ENCODE data around the gene GLIS1. TPM values are rescaled to one million over a fixed set of nuclear protein-coding genes. Genes with fewer than 3 reads are reported as not detected.

GLIS1 gene
- total RNA-seq, 1 donor from 2014 or later = not detected

DNA sequence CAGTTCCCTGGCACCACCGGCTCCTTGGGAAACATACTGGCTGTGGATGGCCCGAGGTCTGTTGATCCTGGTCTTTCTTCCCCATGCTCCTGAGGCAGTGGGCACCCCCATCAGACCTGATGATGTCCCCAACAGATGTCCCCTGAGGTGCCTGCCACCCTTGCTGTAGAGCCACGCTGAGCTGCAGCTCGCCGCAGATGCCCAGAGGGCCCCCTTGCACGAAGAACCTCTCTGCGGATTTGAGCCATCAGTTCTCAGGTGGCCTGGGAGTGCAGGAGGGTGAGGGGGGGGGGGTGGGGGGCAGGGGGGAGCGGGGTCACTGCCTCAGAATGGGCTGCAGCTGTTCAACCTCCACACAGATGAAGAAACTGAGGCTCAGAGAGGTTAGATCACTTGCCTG lies 60.9 kb downstream of the GLIS1 start:
- no peak overlapping the region for H3K27ac ChIP-seq
- H3K27me3 ChIP-seq = no peaks in the 10 kb centered on the region
- no peak for DNase-seq (ENCODE audit: low spot score in 2 of 2)
- no peak overlapping the region for H3K4me3 ChIP-seq
- intact Hi-C loops (cut with DNase I) = no loop called here
- no peaks in the 10 kb centered on the region for H3K4me1 ChIP-seq
- no peaks in the 10 kb centered on the region for H3K36me3 ChIP-seq
- no peaks in the 10 kb centered on the region for H3K9me3 ChIP-seq
- no peak for TF ChIP-seq CTCF (IDR thresholded peaks at IDR 0.05)

- no peak overlapping the region for H3K4me3 ChIP-seq
- no peak for DNase-seq (ENCODE audit: low spot score in 2 of 2)
- H3K27me3 ChIP-seq = no peaks in the 10 kb centered on the region
- H3K36me3 ChIP-seq = no peaks in the 10 kb centered on the region
- no peaks in the 10 kb centered on the region for H3K9me3 ChIP-seq
- no peak overlapping the region for H3K27ac ChIP-seq
- intact Hi-C loops (cut with DNase I) = no loop called here
- H3K4me1 ChIP-seq = no peaks in the 10 kb centered on the region
- TF ChIP-seq CTCF (IDR thresholded peaks at IDR 0.05) = no peak
These were observed 61.5 kb downstream of the GLIS1 start for GRCh38 chr1:53677486-53677885.

- TF ChIP-seq CTCF (IDR thresholded peaks at IDR 0.05) = no peak
- Histone ChIP-seq H3K27me3 (no peaks in the 10 kb centered on the region), H3K27ac (no peak overlapping the region), H3K9me3 (no peaks in the 10 kb centered on the region), H3K36me3 (no peaks in the 10 kb centered on the region), H3K4me1 (no peaks in the 10 kb centered on the region), H3K4me3 (no peak overlapping the region)
- intact Hi-C loops (cut with DNase I) = no loop called here
- no peak for DNase-seq (ENCODE audit: low spot score in 2 of 2)
These were observed 66.2 kb downstream of the GLIS1 start for GRCh38 chr1:53672785-53673184.

DNA sequence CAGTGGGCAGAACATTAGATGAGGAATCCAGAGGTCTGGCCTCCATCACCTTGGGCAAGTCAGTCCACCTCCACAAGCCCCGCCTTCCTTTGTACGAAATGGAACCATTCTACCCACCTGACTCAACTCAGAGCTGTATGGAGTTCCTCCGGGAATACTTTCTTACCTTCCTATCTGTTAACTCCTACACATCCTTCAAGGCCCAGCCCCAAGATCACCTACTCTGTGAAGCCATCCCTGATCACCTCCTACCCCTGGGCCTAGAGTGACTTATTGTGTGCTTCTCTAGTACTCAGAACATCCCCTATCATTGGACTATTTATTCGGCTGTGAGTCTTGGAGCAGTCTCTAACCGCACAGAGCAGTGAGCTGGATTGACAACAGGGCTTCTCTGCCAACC lies 66.7 kb downstream of the GLIS1 start:
- DNase-seq (ENCODE audit: low spot score in 2 of 2) = no peak
- Histone ChIP-seq H3K4me1 (no peaks in the 10 kb centered on the region), H3K4me3 (no peak overlapping the region), H3K36me3 (no peaks in the 10 kb centered on the region), H3K27ac (no peak overlapping the region), H3K27me3 (no peaks in the 10 kb centered on the region), H3K9me3 (no peaks in the 10 kb centered on the region)
- TF ChIP-seq CTCF (IDR thresholded peaks at IDR 0.05) = no peak
- intact Hi-C loops (cut with DNase I) = no loop called here

DNA sequence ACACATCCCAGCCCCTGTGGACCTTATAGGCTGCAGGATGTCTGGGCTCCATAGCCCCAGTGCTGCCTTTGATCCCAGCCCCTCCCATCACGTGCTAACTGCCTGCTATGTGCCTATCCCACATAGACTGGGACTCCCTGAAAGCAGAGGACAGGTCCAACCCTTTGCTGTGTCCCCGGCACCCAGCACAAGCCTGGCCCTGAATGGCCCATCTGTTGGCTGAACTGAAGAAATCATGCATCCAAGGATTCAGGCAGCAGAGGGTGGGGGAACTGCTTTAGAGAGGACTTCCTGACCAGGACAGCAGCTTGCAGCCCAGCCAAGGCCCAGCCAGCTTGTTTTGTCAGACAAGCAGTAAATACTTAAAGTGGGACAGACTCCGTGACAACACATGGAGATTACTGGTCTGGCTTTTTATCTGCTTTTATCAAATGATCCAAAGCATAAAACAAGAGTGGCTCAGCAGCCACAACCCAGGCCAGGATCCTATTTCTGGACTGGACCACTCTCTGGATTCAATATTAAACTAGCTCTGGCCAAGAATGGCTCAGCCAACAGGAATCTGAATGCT lies 69.3 kb downstream of the GLIS1 start:
- Histone ChIP-seq H3K27me3 (no peaks in the 10 kb centered on the region), H3K4me3 (no peak overlapping the region), H3K9me3 (no peaks in the 10 kb centered on the region), H3K4me1 (no peaks in the 10 kb centered on the region), H3K36me3 (no peaks in the 10 kb centered on the region), H3K27ac (no peak overlapping the region)
- no peak for TF ChIP-seq CTCF (IDR thresholded peaks at IDR 0.05)
- no peak for DNase-seq (ENCODE audit: low spot score in 2 of 2)
- intact Hi-C loops (cut with DNase I) = no loop called here

GRCh38 chr1:53666566-53666965 lies 72.4 kb downstream of the GLIS1 start:
- no peak for TF ChIP-seq CTCF (IDR thresholded peaks at IDR 0.05)
- Histone ChIP-seq H3K27ac (no peak overlapping the region), H3K4me1 (no peaks in the 10 kb centered on the region), H3K4me3 (no peak overlapping the region), H3K27me3 (no peaks in the 10 kb centered on the region), H3K36me3 (no peaks in the 10 kb centered on the region), H3K9me3 (no peaks in the 10 kb centered on the region)
- intact Hi-C loops (cut with DNase I) = no loop called here
- no peak for DNase-seq (ENCODE audit: low spot score in 2 of 2)
